ENCODE results near the gene NDUFS6.
"Not testable (repeated sequence)": the region's sequence is repeated elsewhere in the genome, so short reads cannot be mapped to it uniquely, and the experiment has no call there.

The NDUFS6 gene

GRCh38 chr5:1834022-1834551 lies 32.9 kb downstream of the NDUFS6 start:
- DNase-seq (ENCODE audit: low spot score) = no peak

- DNase-seq (ENCODE audit: low spot score) = no peak
Measured at GRCh38 chr5:1834721-1835429, 33.7 kb downstream of the NDUFS6 start.

GRCh38 chr5:1835431-1835830 lies 34.2 kb downstream of the NDUFS6 start:
- no peak for DNase-seq (ENCODE audit: low spot score)

GRCh38 chr5:1836176-1836890 lies 35.1 kb downstream of the NDUFS6 start:
- no peak for DNase-seq (ENCODE audit: low spot score)

- no peak for DNase-seq (ENCODE audit: low spot score)
Measured at GRCh38 chr5:1836891-1837880, 36.0 kb downstream of the NDUFS6 start.

- no peak for DNase-seq (ENCODE audit: low spot score)
Measured at GRCh38 chr5:1838013-1838412, 36.8 kb downstream of the NDUFS6 start.

- DNase-seq (ENCODE audit: low spot score) = no peak
Measured at GRCh38 chr5:1840071-1840547, 38.9 kb downstream of the NDUFS6 start.

- no peak for DNase-seq (ENCODE audit: low spot score)
Measured at GRCh38 chr5:1840741-1841521, 39.7 kb downstream of the NDUFS6 start.

- DNase-seq (ENCODE audit: low spot score) = no peak
Measured at GRCh38 chr5:1842004-1842819, 41.0 kb downstream of the NDUFS6 start.

GRCh38 chr5:1843761-1844160 lies 42.6 kb downstream of the NDUFS6 start:
- not testable (repeated sequence) for DNase-seq (ENCODE audit: low spot score)

- DNase-seq (ENCODE audit: low spot score) = no peak
Measured at GRCh38 chr5:1844708-1845436, 43.7 kb downstream of the NDUFS6 start.

GRCh38 chr5:1845696-1846095 lies 44.5 kb downstream of the NDUFS6 start:
- DNase-seq (ENCODE audit: low spot score) = no peak

GRCh38 chr5:1846583-1846982 lies 45.4 kb downstream of the NDUFS6 start:
- DNase-seq (ENCODE audit: low spot score) = no peak

GRCh38 chr5:1847056-1847455 lies 45.8 kb downstream of the NDUFS6 start:
- DNase-seq (ENCODE audit: low spot score) = no peak

GRCh38 chr5:1847611-1848010 lies 46.4 kb downstream of the NDUFS6 start:
- DNase-seq (ENCODE audit: low spot score) = no peak

GRCh38 chr5:1850324-1851154 lies 49.3 kb downstream of the NDUFS6 start:
- DNase-seq (ENCODE audit: low spot score) = no peak

- DNase-seq (ENCODE audit: low spot score) = no peak
Measured at GRCh38 chr5:1851290-1851934, 50.2 kb downstream of the NDUFS6 start.

GRCh38 chr5:1852324-1852947 lies 51.2 kb downstream of the NDUFS6 start:
- DNase-seq (ENCODE audit: low spot score) = no peak

Data from SW480 (cell line).